Measurements from ENCODE around the gene SYPL1. TPM values are rescaled to one million over a fixed set of nuclear protein-coding genes. Genes with fewer than 3 reads are reported as not detected.

Gene SYPL1
- total RNA-seq, 2 donors from 2014 or later: 68.5 to 89.1 TPM

GRCh38 chr7:106098889-106099288 is 13.2 kb downstream of the SYPL1 start:
- Histone ChIP-seq H3K27ac (no peak overlapping the region), H3K4me3 (no peak overlapping the region), H3K27me3 (no peaks in the 10 kb centered on the region), H3K4me1 (peaks cover 0 to 29% of the 10 kb centered on the region in 2 donors), H3K36me3 (peaks cover 15% of the 10 kb centered on the region), H3K9me3 (no peaks in the 10 kb centered on the region)
- DNase-seq (ENCODE audit: low spot score): no peak
- no peak for TF ChIP-seq CTCF (IDR thresholded peaks at IDR 0.05)

- peaks cover 40% of the 10 kb centered on the region for H3K36me3 ChIP-seq
- no peak for TF ChIP-seq CTCF (IDR thresholded peaks at IDR 0.05)
- H3K27ac ChIP-seq: no peak overlapping the region
- no peak overlapping the region for H3K4me3 ChIP-seq
- H3K27me3 ChIP-seq: no peaks in the 10 kb centered on the region
- no peaks in the 10 kb centered on the region for H3K9me3 ChIP-seq
- no peak for DNase-seq (ENCODE audit: low spot score)
- H3K4me1 ChIP-seq: peaks cover 0 to 14% of the 10 kb centered on the region in 2 donors
These were observed 16.5 kb downstream of the SYPL1 start for GRCh38 chr7:106095634-106096033.

- Histone ChIP-seq H3K36me3 (peaks cover 47% of the 10 kb centered on the region), H3K4me3 (no peak overlapping the region), H3K9me3 (no peaks in the 10 kb centered on the region), H3K27ac (no peak overlapping the region), H3K4me1 (peaks cover 0 to 7% of the 10 kb centered on the region in 2 donors), H3K27me3 (no peaks in the 10 kb centered on the region)
- no peak for TF ChIP-seq CTCF (IDR thresholded peaks at IDR 0.05)
- no peak for DNase-seq (ENCODE audit: low spot score)
These were observed 17.3 kb downstream of the SYPL1 start for GRCh38 chr7:106094780-106095179.

GRCh38 chr7:106092204-106092603 is 19.9 kb downstream of the SYPL1 start:
- no peak for TF ChIP-seq CTCF (IDR thresholded peaks at IDR 0.05)
- Histone ChIP-seq H3K27ac (no peak overlapping the region), H3K4me3 (no peak overlapping the region), H3K36me3 (peaks cover 50% of the 10 kb centered on the region), H3K9me3 (no peaks in the 10 kb centered on the region), H3K4me1 (no peaks in the 10 kb centered on the region), H3K27me3 (no peaks in the 10 kb centered on the region)
- no peak for DNase-seq (ENCODE audit: low spot score)

GRCh38 chr7:106089647-106090046 is 22.5 kb downstream of the SYPL1 start:
- TF ChIP-seq CTCF (IDR thresholded peaks at IDR 0.05): no peak
- no peak overlapping the region for H3K27ac ChIP-seq
- H3K4me1 ChIP-seq: no peaks in the 10 kb centered on the region
- H3K4me3 ChIP-seq: no peak overlapping the region
- no peak for DNase-seq (ENCODE audit: low spot score)
- no peaks in the 10 kb centered on the region for H3K27me3 ChIP-seq
- peaks cover 36% of the 10 kb centered on the region for H3K36me3 ChIP-seq
- no peaks in the 10 kb centered on the region for H3K9me3 ChIP-seq

GRCh38 chr7:106088014-106088413 is 24.1 kb downstream of the SYPL1 start:
- no peaks in the 10 kb centered on the region for H3K4me1 ChIP-seq
- no peak for TF ChIP-seq CTCF (IDR thresholded peaks at IDR 0.05)
- peaks cover 36% of the 10 kb centered on the region for H3K36me3 ChIP-seq
- no peaks in the 10 kb centered on the region for H3K27me3 ChIP-seq
- H3K9me3 ChIP-seq: no peaks in the 10 kb centered on the region
- H3K27ac ChIP-seq: no peak overlapping the region
- no peak for DNase-seq (ENCODE audit: low spot score)
- no peak overlapping the region for H3K4me3 ChIP-seq

Measured in right atrium auricular region (tissue), 2 donors.